Suprapubic skin (tissue), 3 donors: ENCODE measurements around the gene FGF19.

Source experiments
- CTCF ChIP-seq, 2 donors: fragments of 200-600 bp in 1 of 2; fragments of 450-650 bp in 1 of 2; sonication (generic) in 1 of 2; IDR thresholded peaks; one replicate each; pipeline ENCODE4 v1.5.1; 2016 to 2019; ENCODE audit warnings: antibody characterized with exemption in 2 of 2, mild to moderate bottlenecking in 1 of 2, moderate library complexity in 1 of 2
- EP300 ChIP-seq: sonication (generic); formaldehyde crosslinking; IDR thresholded peaks from one replicate; pipeline ENCODE4 v1.6.1; 2017; ENCODE audit warnings: antibody characterized with exemption

DNA sequence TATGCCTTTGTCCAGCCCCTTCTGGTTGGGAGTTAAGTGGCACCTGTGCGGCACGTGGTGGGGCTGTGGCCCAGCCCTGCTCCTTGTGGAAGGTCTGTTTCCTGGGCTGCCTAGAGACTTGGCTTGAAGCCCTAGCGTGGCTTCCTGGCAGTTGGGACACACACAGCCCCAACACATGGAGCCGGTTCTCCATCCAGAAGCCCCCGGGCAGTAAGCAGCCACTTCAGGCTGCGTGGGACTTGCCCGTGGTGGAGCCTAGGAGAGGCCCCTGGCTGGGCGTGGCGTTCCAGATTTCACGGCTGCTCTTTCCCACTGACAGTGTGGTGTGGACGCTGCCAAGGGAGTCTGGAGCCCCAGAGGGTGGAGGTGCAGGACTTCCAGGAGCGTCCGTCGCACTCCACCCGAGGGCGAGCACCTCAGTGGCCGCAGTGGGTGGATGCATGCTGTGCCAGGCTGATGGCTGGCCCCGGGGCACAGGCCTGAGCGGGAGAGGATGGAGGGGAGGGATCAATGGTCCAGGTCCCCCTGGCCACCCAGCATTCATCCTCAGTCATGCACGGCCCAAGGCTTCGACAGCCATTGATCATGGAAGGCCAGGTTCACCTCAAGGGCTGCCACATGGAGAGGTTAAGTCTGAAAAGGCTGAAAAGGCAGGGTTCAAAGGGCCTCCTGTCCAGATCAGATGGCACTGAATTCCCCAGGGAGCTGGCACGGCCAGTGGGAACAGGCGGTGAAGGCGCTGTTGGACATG lies 53.6 kb downstream of the FGF19 start:
- no peak for TF ChIP-seq CTCF (IDR thresholded peaks at IDR 0.05)
- TF ChIP-seq EP300, result no peak
